DND-41 (cell line): ENCODE measurements around the gene COX15.
A peak's percentile ranks its signal among the peaks of the same experiment; 100 is the strongest.
"Not testable (repeated sequence)": the region's sequence is repeated elsewhere in the genome, so short reads cannot be mapped to it uniquely, and the experiment has no call there.

ENCODE experiments used
- ATAC-seq: fragments of 200-7000 bp; cut with Tn5 transposase; 3 replicates; pipeline ENCODE4 v1.9.1; 2021; ENCODE audit warnings: low read depth; ENCODE audit not compliant: insufficient read depth
- DNase-seq: peaks from one replicate; pipeline ENCODE4 v3.0.0-alpha.2; 2020
- H2AFZ ChIP-seq: 2 replicates; pipeline ENCODE4 v1.6.0; 2012; ENCODE audit warnings: low read depth, low read length
- H3K27ac ChIP-seq: 2 replicates; pipeline ENCODE4 v1.5.1; 2012; ENCODE audit warnings: low read length, inconsistent platforms
- H3K27me3 ChIP-seq: fragments of 200-600 bp; sonication (generic); 2 replicates; pipeline ENCODE4 v1.6.0; 2012; ENCODE audit warnings: low read length, mild to moderate bottlenecking, inconsistent platforms; ENCODE audit not compliant: insufficient read depth, poor library complexity
- H3K36me3 ChIP-seq: 2 replicates; pipeline ENCODE4 v1.5.1; 2012; ENCODE audit warnings: low read length, inconsistent platforms; ENCODE audit not compliant: insufficient read depth
- H3K4me1 ChIP-seq: 2 replicates; pipeline ENCODE4 v1.5.1; 2012; ENCODE audit warnings: mild to moderate bottlenecking, low read length; ENCODE audit not compliant: insufficient read depth
- H3K4me2 ChIP-seq: 2 replicates; pipeline ENCODE4 v1.6.0; 2012; ENCODE audit warnings: mild to moderate bottlenecking, moderate library complexity, low read length, inconsistent platforms; ENCODE audit not compliant: insufficient read depth
- H3K4me3 ChIP-seq, 2 experiments: fragments of 200-600 bp in 1 of 2; shearing (Covaris generic) in 1 of 2; 2 replicates each; pipeline ENCODE4 v1.5.1; 2012 to 2016; ENCODE audit warnings: inconsistent platforms in 2 of 2, low read length in 2 of 2, mild to moderate bottlenecking in 2 of 2, low read depth in 1 of 2, moderate library complexity in 1 of 2
- H3K79me2 ChIP-seq: 2 replicates; pipeline ENCODE4 v1.6.0; 2012; ENCODE audit warnings: low read length, inconsistent platforms; ENCODE audit not compliant: insufficient read depth
- H3K9ac ChIP-seq: 2 replicates; pipeline ENCODE4 v1.6.0; 2012; ENCODE audit warnings: low read depth, mild to moderate bottlenecking, inconsistent platforms, low read length, moderate library complexity
- H3K9me3 ChIP-seq: 2 replicates; pipeline ENCODE4 v1.5.1; 2012; ENCODE audit warnings: low read length, moderate library complexity, mild to moderate bottlenecking, inconsistent platforms; ENCODE audit not compliant: insufficient read depth, severe bottlenecking
- H4K20me1 ChIP-seq: 2 replicates; pipeline ENCODE4 v1.6.0; 2012; ENCODE audit warnings: low read length; ENCODE audit not compliant: insufficient read depth
- EZH2 ChIP-seq: IDR thresholded peaks from 3 replicates; pipeline ENCODE4 v1.6.1; 2012; ENCODE audit warnings: borderline replicate concordance, low read depth, mild to moderate bottlenecking, moderate library complexity, low read length, inconsistent platforms; ENCODE audit not compliant: severe bottlenecking
- TF ChIP-seq, protein P1 (sequence below): IDR thresholded peaks from 2 replicates; pipeline ENCODE4 v1.5.1; 2012; ENCODE audit warnings: borderline replicate concordance, low read length, moderate library complexity, mild to moderate bottlenecking; ENCODE audit not compliant: poor library complexity, severe bottlenecking; ENCODE audit errors: extremely low read depth

The COX15 gene

DNA sequence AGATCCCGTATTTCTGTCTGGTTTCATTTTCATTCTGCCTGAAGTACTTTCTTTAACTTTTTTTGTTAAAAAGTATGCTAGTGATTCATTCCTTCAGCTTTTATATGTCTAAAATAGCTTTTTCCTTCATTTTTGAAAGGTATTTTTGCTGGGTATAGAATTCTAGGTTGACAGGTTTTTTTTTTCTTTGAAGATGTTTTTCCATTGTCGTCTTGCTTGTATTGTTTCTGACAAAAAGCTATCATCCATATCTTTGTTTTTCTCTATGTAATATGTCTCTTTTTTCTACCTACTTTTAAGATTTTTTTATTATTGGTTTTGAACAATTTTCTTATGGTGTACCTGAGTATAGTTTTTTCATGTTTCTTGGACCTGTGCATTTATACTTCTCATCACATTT is 8.3 kb upstream of the COX15 start:
- Histone ChIP-seq H3K4me3 (no peak overlapping the region), H3K27ac (no peak overlapping the region), H3K36me3 (peaks cover 88% of the 10 kb centered on the region), H3K79me2 (peaks cover 14% of the 10 kb centered on the region; the same call in 1 of the 2 replicates), H4K20me1 (no peaks in the 10 kb centered on the region), H2AFZ (no peak overlapping the region), H3K9ac (no peak overlapping the region), H3K4me2 (no peak overlapping the region), H3K9me3 (peaks cover 23% of the 10 kb centered on the region), H3K27me3 (no peaks in the 10 kb centered on the region), H3K4me1 (0 out of 2 replicates have a peak, but pooled peaks cover under 1% of the 10 kb centered on the region)
- ATAC-seq (no peak), DNase-seq (no peak)
- TF ChIP-seq, protein P1, sequence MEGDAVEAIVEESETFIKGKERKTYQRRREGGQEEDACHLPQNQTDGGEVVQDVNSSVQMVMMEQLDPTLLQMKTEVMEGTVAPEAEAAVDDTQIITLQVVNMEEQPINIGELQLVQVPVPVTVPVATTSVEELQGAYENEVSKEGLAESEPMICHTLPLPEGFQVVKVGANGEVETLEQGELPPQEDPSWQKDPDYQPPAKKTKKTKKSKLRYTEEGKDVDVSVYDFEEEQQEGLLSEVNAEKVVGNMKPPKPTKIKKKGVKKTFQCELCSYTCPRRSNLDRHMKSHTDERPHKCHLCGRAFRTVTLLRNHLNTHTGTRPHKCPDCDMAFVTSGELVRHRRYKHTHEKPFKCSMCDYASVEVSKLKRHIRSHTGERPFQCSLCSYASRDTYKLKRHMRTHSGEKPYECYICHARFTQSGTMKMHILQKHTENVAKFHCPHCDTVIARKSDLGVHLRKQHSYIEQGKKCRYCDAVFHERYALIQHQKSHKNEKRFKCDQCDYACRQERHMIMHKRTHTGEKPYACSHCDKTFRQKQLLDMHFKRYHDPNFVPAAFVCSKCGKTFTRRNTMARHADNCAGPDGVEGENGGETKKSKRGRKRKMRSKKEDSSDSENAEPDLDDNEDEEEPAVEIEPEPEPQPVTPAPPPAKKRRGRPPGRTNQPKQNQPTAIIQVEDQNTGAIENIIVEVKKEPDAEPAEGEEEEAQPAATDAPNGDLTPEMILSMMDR: no peak
- TF ChIP-seq EZH2: no peak

DNA sequence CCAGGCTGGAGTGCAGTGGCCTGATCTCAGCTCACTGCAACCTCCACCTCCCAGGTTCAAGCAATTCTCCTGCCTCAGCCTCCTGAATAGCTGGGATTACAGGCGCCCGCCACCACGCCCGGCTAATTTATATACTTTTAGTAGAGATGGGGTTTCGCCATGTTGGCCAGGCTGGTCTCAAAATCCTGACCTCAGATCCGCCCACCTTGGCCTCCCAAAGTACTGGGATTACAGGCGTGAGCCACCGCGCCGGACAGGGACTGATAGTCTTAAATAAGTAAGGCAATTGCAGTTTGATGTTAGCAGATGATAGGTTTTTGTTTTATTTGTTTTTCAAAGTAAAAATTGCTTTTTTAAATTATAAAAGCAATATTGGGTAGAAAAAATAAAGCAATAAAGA is 2.2 kb upstream of the COX15 start:
- Histone ChIP-seq H3K4me2 (peak overlapping the region; percentile 71; the same call in 1 of the 2 replicates), H3K36me3 (peaks cover 33% of the 10 kb centered on the region), H3K4me1 (peaks cover 32% of the 10 kb centered on the region), H3K79me2 (peaks cover 44% of the 10 kb centered on the region)
- not testable (repeated sequence) for H3K27me3 ChIP-seq, ATAC-seq, H3K9me3 ChIP-seq, H2AFZ ChIP-seq, H3K27ac ChIP-seq, H3K9ac ChIP-seq, H4K20me1 ChIP-seq, DNase-seq, H3K4me3 ChIP-seq

DNA sequence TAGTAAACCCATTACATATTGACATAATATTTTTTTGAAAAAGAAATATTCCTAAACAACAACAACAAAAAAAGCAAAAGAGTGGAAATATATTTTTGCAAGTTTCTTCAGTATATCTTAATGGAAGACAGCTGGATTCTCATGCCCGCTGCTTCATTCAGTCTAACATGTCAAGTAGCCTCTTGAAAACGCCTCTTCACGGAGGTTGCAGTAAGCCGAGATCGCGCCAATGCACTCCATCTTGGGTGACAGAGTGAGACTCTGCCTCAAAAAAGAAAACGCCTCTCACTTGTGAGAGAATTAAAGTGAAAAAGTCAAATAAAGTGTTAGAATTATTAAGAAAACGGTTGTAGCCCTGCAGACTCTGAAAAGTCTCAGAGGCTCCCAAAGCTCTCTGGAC is 1.4 kb upstream of the COX15 start:
- Histone ChIP-seq H3K79me2 (peaks cover 44% of the 10 kb centered on the region), H3K4me2 (peak overlapping the region; percentile 71), H3K4me3 (peak overlapping the region in 1 of 2 experiments; percentile 80; a peak in 2 of 4 replicates), H3K27me3 (no peaks in the 10 kb centered on the region), H3K9ac (peak overlapping the region; percentile 22; the same call in 1 of the 2 replicates), H3K36me3 (peaks cover 25% of the 10 kb centered on the region), H3K9me3 (peaks cover under 1% of the 10 kb centered on the region), H4K20me1 (no peaks in the 10 kb centered on the region), H2AFZ (no peak overlapping the region), H3K27ac (no peak overlapping the region), H3K4me1 (peaks cover 32% of the 10 kb centered on the region)
- TF ChIP-seq EZH2: no peak
- TF ChIP-seq, protein P1: no peak
- no peak for DNase-seq
- no peak for ATAC-seq

DNA sequence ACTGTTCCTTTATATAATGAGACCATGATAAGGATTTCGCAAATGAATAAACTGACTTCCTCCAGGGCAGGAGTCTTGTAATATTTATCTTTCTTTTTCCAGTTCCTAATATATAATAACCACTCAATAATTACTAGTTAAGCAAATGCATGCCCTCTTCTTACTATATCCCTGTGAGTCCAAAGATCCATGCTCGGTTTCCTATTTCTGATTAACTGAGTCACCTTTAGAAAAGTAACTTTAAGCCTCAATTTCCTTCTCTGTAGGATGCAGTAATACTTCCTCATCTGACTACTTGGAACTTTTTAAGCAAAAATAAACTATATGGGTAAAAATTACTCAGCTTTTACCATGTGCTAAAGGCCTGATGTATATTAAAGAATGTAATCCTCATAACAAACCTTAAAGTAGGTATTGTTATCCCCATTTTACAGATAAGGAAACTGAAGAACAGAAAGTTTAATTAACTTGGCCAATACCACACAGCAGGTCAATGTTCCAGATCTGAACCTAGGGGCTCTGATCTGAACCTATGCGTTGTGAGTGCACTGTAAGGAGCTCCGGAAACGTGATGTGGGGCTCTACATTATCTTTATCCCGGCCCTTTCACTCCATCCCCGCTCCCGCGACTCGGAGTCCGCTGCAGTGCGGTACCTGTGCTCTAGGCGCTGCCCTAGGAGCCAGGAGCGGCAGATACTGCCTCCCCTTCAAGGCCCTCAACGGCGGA is 458 bp downstream of the COX15 start:
- Histone ChIP-seq H3K27me3 (no peaks in the 10 kb centered on the region), H3K4me1 (peaks cover 32% of the 10 kb centered on the region), H3K9ac (peak overlapping the region; percentile 65), H3K4me3 (peak overlapping the region; percentile 63 to 80), H4K20me1 (no peaks in the 10 kb centered on the region), H2AFZ (peak overlapping the region; percentile 89), H3K79me2 (peaks cover 44% of the 10 kb centered on the region), H3K36me3 (peaks cover 19% of the 10 kb centered on the region), H3K4me2 (peak overlapping the region; percentile 70), H3K27ac (peak overlapping the region; percentile 81), H3K9me3 (no peaks in the 10 kb centered on the region)
- peak; percentile 65 for ATAC-seq
- TF ChIP-seq, protein P1: no peak
- no peak for TF ChIP-seq EZH2
- no peak for DNase-seq
